Sigmoid colon (tissue), 7 donors: ENCODE results near the gene DHX16. TPM values are rescaled to one million over a fixed set of nuclear protein-coding genes. Genes with fewer than 3 reads are reported as not detected.

Source experiments
- DNase-seq: peaks from one replicate; pipeline ENCODE4 v3.0.0-alpha.2; 2019
- H3K27ac ChIP-seq, 4 donors: fragments of 200-600 bp; sonication (generic); one replicate each; pipeline ENCODE4 v1.5.1; 2016 to 2019; ENCODE audit warnings: mild to moderate bottlenecking in 1 of 4
- H3K27me3 ChIP-seq, 3 donors: fragments of 200-600 bp; sonication (generic); one replicate each; pipeline ENCODE4 v1.5.1; 2019; ENCODE audit warnings: mild to moderate bottlenecking in 1 of 3
- H3K36me3 ChIP-seq, 4 donors: fragments of 200-600 bp; sonication (generic); one replicate each; pipeline ENCODE4 v1.5.1; 2016 to 2019
- H3K4me1 ChIP-seq, 4 donors: fragments of 200-600 bp; sonication (generic); one replicate each; pipeline ENCODE4 v1.5.1; 2017 to 2019
- H3K4me3 ChIP-seq, 4 donors: fragments of 200-600 bp; sonication (generic); one replicate each; pipeline ENCODE4 v1.5.1; 2017 to 2019; ENCODE audit warnings: mild to moderate bottlenecking in 2 of 4, moderate library complexity in 1 of 4
- H3K9me3 ChIP-seq, 4 donors: fragments of 200-600 bp in 3 of 4; sonication (generic) in 3 of 4; one replicate each; pipeline versions ENCODE4 v1.5.1 to v1.6.1; 2013 to 2019
- CTCF ChIP-seq, 4 experiments: fragments of 450-650 bp in 3 of 4; fragments of 200-600 bp in 1 of 4; IDR thresholded peaks; one replicate each; pipeline ENCODE4 v1.5.1; 2016 to 2019; ENCODE audit warnings: antibody characterized with exemption in 4 of 4, mild to moderate bottlenecking in 3 of 4, moderate library complexity in 2 of 4
- EP300 ChIP-seq, 4 donors: sonication (generic); formaldehyde crosslinking; IDR thresholded peaks; one replicate each; pipeline ENCODE4 v1.6.1; 2017; ENCODE audit warnings: antibody characterized with exemption in 4 of 4
- POLR2A ChIP-seq, 2 donors: fragments of 450-650 bp; IDR thresholded peaks; one replicate each; pipeline ENCODE4 v1.6.1; 2016; ENCODE audit warnings: antibody characterized with exemption in 2 of 2, mild to moderate bottlenecking in 2 of 2, moderate library complexity in 2 of 2
- POLR2AphosphoS5 ChIP-seq, 4 donors: sonication (generic); formaldehyde crosslinking; IDR thresholded peaks; one replicate each; pipeline ENCODE4 v1.6.1; 2017; ENCODE audit warnings: antibody characterized with exemption in 4 of 4
- WGBS, 2 donors: extraction: QIAGEN DNeasy Blood & Tissue Kit; methylation state at CpG; one replicate each; pipeline ENCODE4 v1.1.7; 2013; 5-methylcytosine and 5-hydroxymethylcytosine counted together
- intact Hi-C: fragments of 100-400 bp; cut with DNase I; formaldehyde crosslinking; loops from one replicate; pipeline ENCODE4 v1.15.1; 2023
- polyA plus RNA-seq, 3 donors: library from polyadenylated mRNA; stranded (reverse); fragments of 200-250 nt; gene quantifications; one replicate each; pipeline ENCODE4 v1.2.3, GENCODE V29; 2013
- total RNA-seq, 4 donors: library from RNA; depleted of rRNA; stranded (reverse); fragments of >200 nt; gene quantifications; one replicate each; pipeline ENCODE4 v1.1.0, GENCODE V29; 2016
- donor health status: healthy with polysubstance abuse.
- donor health status: Bipolar disorder and iron deficiency.
- donor health status: healthy.

The DHX16 gene
- total and polyA plus RNA-seq, 7 donors = 18.0 to 34.2 (median 22.3) TPM

GRCh38 chr6:30682143-30683117, 9.6 kb upstream of the DHX16 start:
- Histone ChIP-seq H3K27ac (peak overlapping the region; percentile 94 to 99 (median 98)), H3K4me1 (peaks cover 0 to 79% (median 73%) of the 10 kb centered on the region in 4 donors), H3K36me3 (peaks cover 2 to 25% (median 13%) of the 10 kb centered on the region in 4 donors), H3K9me3 (no peaks in the 10 kb centered on the region), H3K27me3 (no peaks in the 10 kb centered on the region), H3K4me3 (peak overlapping the region; percentile 63 to 87 (median 72))
- peak; percentile 94 for DNase-seq
- TF ChIP-seq EP300 (IDR thresholded peaks at IDR 0.05) (peak in 2 of 4 donors; percentile 9 to 21), CTCF (IDR thresholded peaks at IDR 0.05) (no peak), POLR2AphosphoS5 (IDR thresholded peaks at IDR 0.05) (peak; percentile 87 to 93 (median 90)), POLR2A (IDR thresholded peaks at IDR 0.05) (peak; percentile 79 to 87)
- intact Hi-C loops = loop anchor here (2.0 to 5.0 kb wide), 2 partner anchors 100 to 145 kb away; no protein-coding TSS in a partner anchor
- 30 to 62% methylated on average over 11 of the region's 11 CpGs for WGBS, 2 donors

- no peak for DNase-seq
- Histone ChIP-seq H3K4me1 (peaks cover 0 to 79% (median 72%) of the 10 kb centered on the region in 4 donors), H3K27ac (peak overlapping the region; percentile 94 to 99 (median 98)), H3K4me3 (peak overlapping the region; percentile 7 to 87 (median 71)), H3K36me3 (peaks cover 7 to 32% (median 19%) of the 10 kb centered on the region in 4 donors), H3K9me3 (no peaks in the 10 kb centered on the region), H3K27me3 (no peaks in the 10 kb centered on the region)
- no peak for TF ChIP-seq EP300 (IDR thresholded peaks at IDR 0.05)
- TF ChIP-seq POLR2A (IDR thresholded peaks at IDR 0.05) = no peak
- no peak for TF ChIP-seq POLR2AphosphoS5 (IDR thresholded peaks at IDR 0.05)
- no peak for TF ChIP-seq CTCF (IDR thresholded peaks at IDR 0.05)
- 27 to 74% methylated on average over 4 of the region's 4 CpGs for WGBS, 2 donors
- intact Hi-C loops = loop anchor here (2.0 to 5.0 kb wide), 2 partner anchors 101 to 146 kb away; no protein-coding TSS in a partner anchor
These were observed 8.9 kb upstream of the DHX16 start for GRCh38 chr6:30681766-30682142.

- no peak for DNase-seq
- Histone ChIP-seq H3K9me3 (no peaks in the 10 kb centered on the region), H3K27me3 (no peaks in the 10 kb centered on the region), H3K4me1 (peaks cover 0 to 66% (median 61%) of the 10 kb centered on the region in 4 donors), H3K36me3 (peaks cover 15 to 42% (median 28%) of the 10 kb centered on the region in 4 donors), H3K4me3 (peak overlapping the region in 2 of 4 donors; percentile 63 to 79), H3K27ac (peak overlapping the region; percentile 94 to 99 (median 98))
- 66 to 74% methylated on average over 7 of the region's 7 CpGs for WGBS, 2 donors
- intact Hi-C loops = loop anchor here (1.0 to 5.0 kb wide), 3 partner anchors 42 to 197 kb away; no protein-coding TSS in a partner anchor
- TF ChIP-seq POLR2A (IDR thresholded peaks at IDR 0.05) (no peak), EP300 (IDR thresholded peaks at IDR 0.05) (no peak), CTCF (IDR thresholded peaks at IDR 0.05) (no peak), POLR2AphosphoS5 (IDR thresholded peaks at IDR 0.05) (no peak)
These were observed 7.1 kb upstream of the DHX16 start for GRCh38 chr6:30679765-30680535.

- Histone ChIP-seq H3K9me3 (no peaks in the 10 kb centered on the region), H3K4me1 (peaks cover 0 to 58% (median 53%) of the 10 kb centered on the region in 4 donors), H3K36me3 (peaks cover 15 to 42% (median 28%) of the 10 kb centered on the region in 4 donors), H3K27ac (peak overlapping the region; percentile 94 to 99 (median 98)), H3K4me3 (peak overlapping the region in 2 of 4 donors; percentile 63 to 79), H3K27me3 (no peaks in the 10 kb centered on the region)
- peak; percentile 94 for DNase-seq
- intact Hi-C loops = loop anchor here (1.0 to 2.0 kb wide), 2 partner anchors 43 to 198 kb away; no protein-coding TSS in a partner anchor
- 9% methylated on average over 31 of the region's 31 CpGs for WGBS, 2 donors
- TF ChIP-seq POLR2A (IDR thresholded peaks at IDR 0.05) (no peak), CTCF (IDR thresholded peaks at IDR 0.05) (peak; percentile 92 to 98 (median 97)), EP300 (IDR thresholded peaks at IDR 0.05) (no peak), POLR2AphosphoS5 (IDR thresholded peaks at IDR 0.05) (peak in 2 of 4 donors; percentile 30 to 40)
These were observed 6.3 kb upstream of the DHX16 start for GRCh38 chr6:30678964-30679726.
